Neuronal stem cell (in vitro differentiated cells): ENCODE data around the gene NXPH4.
A peak's percentile ranks its signal among the peaks of the same experiment; 100 is the strongest.

Source experiments
- DNase-seq: peaks from one replicate; pipeline ENCODE4 v3.0.0-alpha.2; 2013; ENCODE audit warnings: low spot score
- H2AFZ ChIP-seq: one replicate; pipeline ENCODE4 v1.6.1; 2013; ENCODE audit warnings: mild to moderate bottlenecking, low read length, inconsistent platforms
- H2AK5ac ChIP-seq: 2 replicates; pipeline ENCODE4 v1.6.1; 2013; ENCODE audit warnings: low read depth, mild to moderate bottlenecking, inconsistent platforms, low read length, moderate library complexity, mixed read lengths
- H2BK120ac ChIP-seq: 2 replicates; pipeline ENCODE4 v1.6.1; 2013; ENCODE audit warnings: low read depth, mild to moderate bottlenecking, inconsistent platforms, low read length, moderate library complexity, mixed read lengths
- H2BK12ac ChIP-seq: one replicate; pipeline ENCODE4 v1.6.1; 2013; ENCODE audit warnings: low read length, inconsistent platforms
- H2BK15ac ChIP-seq: 2 replicates; pipeline ENCODE4 v1.6.1; 2013; ENCODE audit warnings: mild to moderate bottlenecking, low read length, inconsistent platforms, mixed read lengths
- H2BK5ac ChIP-seq: one replicate; pipeline ENCODE4 v1.6.1; 2013; ENCODE audit warnings: inconsistent platforms, mild to moderate bottlenecking, low read length, moderate library complexity
- H3K14ac ChIP-seq: one replicate; pipeline ENCODE4 v1.6.1; 2013; ENCODE audit warnings: low read length, inconsistent platforms
- H3K18ac ChIP-seq: 2 replicates; pipeline ENCODE4 v1.6.1; 2013; ENCODE audit warnings: low read length, inconsistent platforms
- H3K23ac ChIP-seq: 2 replicates; pipeline ENCODE4 v1.6.1; 2013; ENCODE audit warnings: low read depth, mild to moderate bottlenecking, mixed read lengths, low read length, inconsistent platforms; ENCODE audit not compliant: poor library complexity
- H3K27ac ChIP-seq: replicated peaks from 3 replicates; pipeline ENCODE4 v1.5.1; 2013; ENCODE audit warnings: low read length, inconsistent platforms
- H3K27me3 ChIP-seq, 3 experiments: 2 replicates each; pipeline ENCODE4 v1.6.1; 2013; ENCODE audit warnings: low read length in 3 of 3, mild to moderate bottlenecking in 2 of 3, inconsistent platforms in 1 of 3, low read depth in 1 of 3, mixed read lengths in 1 of 3, moderate library complexity in 1 of 3; ENCODE audit not compliant: control insufficient read depth in 3 of 3, insufficient read depth in 3 of 3
- H3K36me3 ChIP-seq, 2 donors: replicated peaks in 1 of 2; 2 replicates each; pipeline ENCODE4 v1.6.1; 2013; ENCODE audit warnings: low read length in 2 of 2; ENCODE audit not compliant: control insufficient read depth in 2 of 2, insufficient read depth in 2 of 2
- H3K4ac ChIP-seq: 2 replicates; pipeline ENCODE4 v1.6.1; 2013; ENCODE audit warnings: inconsistent platforms, mild to moderate bottlenecking, low read length, moderate library complexity
- H3K4me1 ChIP-seq, 2 donors: 1 replicate in 1 of 2; 2 replicates in 1 of 2; pipeline ENCODE4 v1.6.1; 2013; ENCODE audit warnings: low read length in 2 of 2, low read depth in 1 of 2; ENCODE audit not compliant: control insufficient read depth in 2 of 2, insufficient read depth in 1 of 2
- H3K4me2 ChIP-seq: one replicate; pipeline ENCODE4 v1.6.1; 2013; ENCODE audit warnings: mild to moderate bottlenecking, low read length, inconsistent platforms; ENCODE audit not compliant: insufficient read depth, poor library complexity, severe bottlenecking
- H3K4me3 ChIP-seq, 2 donors: 2 replicates each; pipeline ENCODE4 v1.5.1; 2013; ENCODE audit warnings: low read length in 2 of 2, mild to moderate bottlenecking in 2 of 2, inconsistent platforms in 1 of 2, moderate library complexity in 1 of 2
- H3K79me1 ChIP-seq: one replicate; pipeline ENCODE4 v1.6.1; 2013; ENCODE audit warnings: low read depth, mild to moderate bottlenecking, inconsistent platforms, low read length, moderate library complexity
- H3K9ac ChIP-seq: one replicate; pipeline ENCODE4 v1.6.1; 2013; ENCODE audit warnings: mild to moderate bottlenecking, low read depth, low read length, inconsistent platforms; ENCODE audit not compliant: poor library complexity
- H3K9me3 ChIP-seq, 2 donors: replicated peaks in 1 of 2; 2 replicates each; pipeline versions ENCODE3 to v1.6.1; 2013; ENCODE audit warnings: low read length in 2 of 2, mild to moderate bottlenecking in 2 of 2, inconsistent platforms in 1 of 2, low read depth in 1 of 2, mixed read lengths in 1 of 2, moderate library complexity in 1 of 2; ENCODE audit not compliant: control insufficient read depth in 2 of 2, insufficient read depth in 1 of 2
- H4K8ac ChIP-seq: one replicate; pipeline ENCODE4 v1.6.1; 2013; ENCODE audit warnings: low read depth, mild to moderate bottlenecking, inconsistent platforms, low read length, moderate library complexity
- H4K91ac ChIP-seq: one replicate; pipeline ENCODE4 v1.6.1; 2013; ENCODE audit warnings: low read length, low read depth, mild to moderate bottlenecking, inconsistent platforms; ENCODE audit not compliant: poor library complexity
- WGBS, 2 donors: extraction: QIAGEN DNeasy Blood & Tissue Kit; methylation state at CpG; one replicate each; pipeline ENCODE4 v1.1.7; 2013; ENCODE audit warnings: missing lambda C conversion rate in 2 of 2, mixed read lengths in 1 of 2; ENCODE audit not compliant: insufficient read length in 2 of 2, insufficient replicate concordance in 1 of 2; ENCODE audit errors: extremely low coverage in 2 of 2; 5-methylcytosine and 5-hydroxymethylcytosine counted together

Gene NXPH4

DNA sequence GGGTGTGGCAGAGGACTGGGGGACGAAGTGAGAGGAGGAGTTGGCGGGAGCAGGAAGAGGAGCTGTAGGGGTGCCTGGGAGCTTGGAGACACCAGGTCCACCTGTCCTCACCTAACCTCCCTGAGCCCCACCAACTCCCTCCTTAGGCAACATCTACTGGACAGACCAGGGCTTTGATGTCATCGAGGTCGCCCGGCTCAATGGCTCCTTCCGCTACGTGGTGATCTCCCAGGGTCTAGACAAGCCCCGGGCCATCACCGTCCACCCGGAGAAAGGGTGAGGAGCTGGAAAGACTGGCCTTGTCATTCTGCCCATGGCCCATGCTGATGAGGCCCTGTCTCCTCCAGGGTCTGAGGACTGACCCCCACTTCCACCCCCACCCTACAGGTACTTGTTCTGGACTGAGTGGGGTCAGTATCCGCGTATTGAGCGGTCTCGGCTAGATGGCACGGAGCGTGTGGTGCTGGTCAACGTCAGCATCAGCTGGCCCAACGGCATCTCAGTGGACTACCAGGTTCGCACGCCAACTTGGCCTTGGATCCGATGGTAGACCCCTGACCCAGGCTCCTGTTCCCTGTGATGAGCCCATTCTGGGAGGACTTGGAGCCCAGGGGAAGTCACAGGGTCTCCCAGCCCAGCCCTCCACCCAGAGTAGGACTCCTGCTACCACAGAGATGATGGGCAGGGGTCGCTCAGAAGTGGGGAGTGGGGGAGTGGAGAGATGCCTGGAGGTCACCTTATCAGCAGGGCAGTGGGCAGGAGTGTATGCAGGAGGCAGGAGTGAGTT lies 32.5 kb upstream of the NXPH4 start:
- peaks cover 72 to 96% of the 10 kb centered on the region in 2 donors for H3K36me3 ChIP-seq

DNA sequence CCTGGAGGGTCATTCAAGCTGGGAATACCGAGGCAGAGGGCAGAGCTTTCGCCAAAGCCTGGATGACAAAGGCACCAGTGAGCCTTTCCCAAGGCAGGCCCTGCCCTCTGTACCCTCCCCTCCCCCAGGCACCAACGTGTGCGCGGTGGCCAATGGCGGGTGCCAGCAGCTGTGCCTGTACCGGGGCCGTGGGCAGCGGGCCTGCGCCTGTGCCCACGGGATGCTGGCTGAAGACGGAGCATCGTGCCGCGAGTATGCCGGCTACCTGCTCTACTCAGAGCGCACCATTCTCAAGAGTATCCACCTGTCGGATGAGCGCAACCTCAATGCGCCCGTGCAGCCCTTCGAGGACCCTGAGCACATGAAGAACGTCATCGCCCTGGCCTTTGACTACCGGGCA lies 31.2 kb upstream of the NXPH4 start:
- no peak overlapping the region for H2AK5ac ChIP-seq
- H3K14ac ChIP-seq: peak overlapping the region; percentile 17
- H3K4me1 ChIP-seq: no peaks in the 10 kb centered on the region
- no peak overlapping the region for H2BK15ac ChIP-seq
- no CpG with 5 or more reads among the region's 25 CpGs for WGBS, 2 donors
- no peak overlapping the region for H4K91ac ChIP-seq
- H3K23ac ChIP-seq: peak overlapping the region; percentile 49
- peak overlapping the region; percentile 24 for H3K9ac ChIP-seq
- no peaks in the 10 kb centered on the region for H3K9me3 ChIP-seq
- peaks cover 69 to 96% of the 10 kb centered on the region in 2 donors for H3K36me3 ChIP-seq
- H3K4ac ChIP-seq: no peak overlapping the region
- no peak overlapping the region for H2BK12ac ChIP-seq
- no peak for DNase-seq
- H3K27me3 ChIP-seq: no peaks in the 10 kb centered on the region
- peak overlapping the region; percentile 4 for H2BK5ac ChIP-seq
- H4K8ac ChIP-seq: no peak overlapping the region
- H3K27ac ChIP-seq: no peak overlapping the region
- no peak overlapping the region for H3K4me2 ChIP-seq
- H3K79me1 ChIP-seq: peaks cover 12% of the 10 kb centered on the region
- no peak overlapping the region for H2AFZ ChIP-seq
- H3K4me3 ChIP-seq: no peak overlapping the region
- no peak overlapping the region for H3K18ac ChIP-seq
- no peak overlapping the region for H2BK120ac ChIP-seq

More for the DNA sequence above, 32.5 kb upstream of the NXPH4 start:
- DNase-seq: no peak
- peak overlapping the region; percentile 61 for H2BK5ac ChIP-seq
- H2BK120ac ChIP-seq: peak overlapping the region; percentile 19
- H3K4me1 ChIP-seq: no peaks in the 10 kb centered on the region
- no peak overlapping the region for H4K91ac ChIP-seq
- H2AFZ ChIP-seq: no peak overlapping the region
- no peak overlapping the region for H3K23ac ChIP-seq
- no CpG with 5 or more reads among the region's 22 CpGs for WGBS, 2 donors
- no peak overlapping the region for H3K27ac ChIP-seq
- no peak overlapping the region for H3K14ac ChIP-seq
- H4K8ac ChIP-seq: no peak overlapping the region
- no peaks in the 10 kb centered on the region for H3K27me3 ChIP-seq
- no peak overlapping the region for H3K4me2 ChIP-seq
- H3K4ac ChIP-seq: no peak overlapping the region
- H2BK15ac ChIP-seq: no peak overlapping the region
- H3K4me3 ChIP-seq: peak overlapping the region in 1 of 2 donors; percentile 33
- H2AK5ac ChIP-seq: no peak overlapping the region
- no peak overlapping the region for H3K18ac ChIP-seq
- H2BK12ac ChIP-seq: no peak overlapping the region
- peak overlapping the region; percentile 55 for H3K9ac ChIP-seq
- no peaks in the 10 kb centered on the region for H3K9me3 ChIP-seq
- peaks cover 12% of the 10 kb centered on the region for H3K79me1 ChIP-seq

DNA sequence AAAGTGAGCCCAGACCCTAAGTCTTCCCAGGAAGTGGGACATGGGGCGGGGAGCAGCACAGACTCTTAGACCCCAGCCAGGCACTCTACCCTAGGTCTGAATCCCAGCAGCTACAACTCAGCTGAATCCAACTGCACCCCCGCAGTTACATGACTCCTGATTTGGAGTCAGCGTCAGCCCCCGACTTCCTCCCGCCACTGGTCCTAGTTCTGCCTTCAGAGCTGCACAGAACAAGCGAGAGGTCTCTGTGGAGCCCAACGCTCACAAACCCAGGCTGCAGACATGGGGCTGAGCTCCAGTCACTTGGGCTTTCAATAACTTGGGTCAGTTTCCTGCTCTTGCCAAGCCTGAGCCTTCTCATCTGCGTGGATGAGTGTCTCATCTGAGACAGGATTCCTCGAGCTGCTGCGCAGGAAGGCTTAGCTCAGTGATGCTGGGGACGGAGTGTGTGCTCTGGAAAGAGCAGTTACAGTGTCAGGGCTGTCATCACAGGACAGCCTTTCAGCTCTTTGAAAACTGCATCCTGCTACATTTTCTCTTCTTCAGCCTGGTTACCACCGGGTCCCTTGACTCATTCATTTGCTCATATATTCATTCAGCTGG lies 30.6 kb upstream of the NXPH4 start:
- Histone ChIP-seq H3K9ac (no peak overlapping the region), H2AFZ (no peak overlapping the region), H3K9me3 (no peaks in the 10 kb centered on the region), H2BK15ac (no peak overlapping the region), H3K4me1 (no peaks in the 10 kb centered on the region), H2BK120ac (no peak overlapping the region), H2BK12ac (no peak overlapping the region), H3K27ac (no peak overlapping the region), H3K18ac (no peak overlapping the region), H3K79me1 (peaks cover 11% of the 10 kb centered on the region), H3K27me3 (no peaks in the 10 kb centered on the region), H3K4ac (no peak overlapping the region), H3K36me3 (peaks cover 69 to 96% of the 10 kb centered on the region in 2 donors), H2AK5ac (no peak overlapping the region), H4K91ac (no peak overlapping the region), H3K4me3 (no peak overlapping the region), H3K23ac (no peak overlapping the region), H3K4me2 (no peak overlapping the region), H3K14ac (peak overlapping the region; percentile 17), H4K8ac (no peak overlapping the region), H2BK5ac (no peak overlapping the region)
- no CpG with 5 or more reads among the region's 12 CpGs for WGBS, 2 donors
- no peak for DNase-seq
